CD4-positive, alpha-beta T cell treated with Interleukin-15 for 4 hours (primary cell): ENCODE measurements around the gene DAB1.
A peak's percentile ranks its signal among the peaks of the same experiment; 100 is the strongest.

Experiments used
- DNase-seq: peaks from one replicate; pipeline ENCODE4 v3.0.0-alpha.2; 2020; ENCODE audit warnings: low spot score

DAB1 gene

DNA sequence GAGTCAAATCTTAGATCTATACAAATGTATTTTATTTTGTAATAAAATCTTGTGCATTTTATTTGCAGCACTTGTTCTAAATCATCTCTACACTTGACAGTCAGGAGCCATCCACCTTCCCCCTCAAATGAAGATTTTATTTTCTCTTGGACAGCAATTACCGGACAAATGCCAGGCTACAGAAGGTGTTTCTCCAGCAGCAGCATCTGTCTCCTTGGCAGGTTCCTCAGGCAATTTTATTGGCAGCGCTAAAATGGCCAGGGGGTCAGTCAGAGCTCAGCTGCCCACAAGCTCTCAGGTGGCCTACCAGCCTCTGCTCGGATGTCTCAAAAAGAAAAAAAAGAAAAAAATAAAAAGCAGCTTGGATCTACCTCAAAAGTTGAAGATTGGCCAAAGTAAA, 107.6 kb downstream of the DAB1 start:
- DNase-seq: no peak

DNA sequence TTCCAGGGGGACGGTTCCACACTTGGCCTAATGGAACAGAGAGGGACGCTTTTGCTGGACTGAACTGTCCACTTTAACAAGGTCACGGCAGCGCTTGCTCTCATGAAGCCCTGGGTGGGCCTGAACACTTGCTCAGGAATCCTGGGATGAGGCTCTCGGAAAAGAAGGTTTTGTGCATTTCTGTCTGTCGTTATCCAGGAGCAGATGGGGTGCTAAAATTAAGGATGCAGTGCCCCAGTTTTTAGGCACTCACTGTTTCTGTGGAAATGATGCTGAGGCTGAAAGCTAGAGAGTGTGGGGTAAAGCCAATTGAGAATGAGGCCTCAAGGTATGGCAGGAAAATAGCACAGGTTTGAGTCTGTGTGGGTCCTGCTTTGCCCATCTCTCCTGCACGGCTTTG, 111.0 kb downstream of the DAB1 start:
- no peak for DNase-seq

GRCh38 chr1:57311411-57311810, 112.4 kb downstream of the DAB1 start:
- no peak for DNase-seq

- no peak for DNase-seq
Measured at GRCh38 chr1:57311006-57311405, 112.9 kb downstream of the DAB1 start.

DNA sequence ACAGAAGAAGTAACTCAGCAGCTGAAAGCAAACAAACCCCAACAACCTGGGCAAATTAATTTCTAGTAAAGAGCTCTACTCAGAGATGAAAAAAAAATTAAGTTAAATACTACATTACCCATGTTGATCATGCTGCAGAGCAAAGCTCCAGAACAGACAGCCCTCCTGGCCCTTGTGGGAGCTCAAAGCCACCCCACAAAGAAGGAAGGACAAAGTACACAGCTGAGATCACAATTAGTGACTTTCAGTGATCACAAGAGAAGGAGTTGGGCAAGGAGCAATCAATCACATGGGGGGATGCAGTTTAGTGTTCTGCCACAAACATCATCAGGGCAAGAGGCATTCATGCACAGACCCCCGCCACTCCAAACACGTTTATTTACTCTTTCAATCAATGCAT, 114.2 kb downstream of the DAB1 start:
- no peak for DNase-seq

- peak; percentile 82 for DNase-seq
Measured at GRCh38 chr1:57307392-57308170, 116.3 kb downstream of the DAB1 start.

DNA sequence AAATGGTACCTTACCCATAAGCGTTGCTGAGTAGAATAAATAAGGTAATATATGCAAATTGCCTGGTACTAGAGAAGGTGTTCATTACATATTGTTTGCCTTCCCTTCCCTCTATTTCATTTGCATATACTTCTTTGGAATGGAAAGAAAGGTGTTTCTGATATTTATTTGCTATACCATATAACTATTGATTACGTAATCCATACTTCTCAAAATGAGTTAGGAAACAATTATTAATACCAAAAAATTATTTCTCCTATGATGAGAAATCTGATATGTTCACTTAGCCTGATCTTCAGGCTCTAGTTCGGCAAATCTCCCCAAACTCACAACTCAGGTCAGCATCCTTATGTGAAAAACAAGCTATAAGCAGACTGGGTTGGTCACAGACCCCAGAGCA, 119.3 kb downstream of the DAB1 start:
- no peak for DNase-seq

DNA sequence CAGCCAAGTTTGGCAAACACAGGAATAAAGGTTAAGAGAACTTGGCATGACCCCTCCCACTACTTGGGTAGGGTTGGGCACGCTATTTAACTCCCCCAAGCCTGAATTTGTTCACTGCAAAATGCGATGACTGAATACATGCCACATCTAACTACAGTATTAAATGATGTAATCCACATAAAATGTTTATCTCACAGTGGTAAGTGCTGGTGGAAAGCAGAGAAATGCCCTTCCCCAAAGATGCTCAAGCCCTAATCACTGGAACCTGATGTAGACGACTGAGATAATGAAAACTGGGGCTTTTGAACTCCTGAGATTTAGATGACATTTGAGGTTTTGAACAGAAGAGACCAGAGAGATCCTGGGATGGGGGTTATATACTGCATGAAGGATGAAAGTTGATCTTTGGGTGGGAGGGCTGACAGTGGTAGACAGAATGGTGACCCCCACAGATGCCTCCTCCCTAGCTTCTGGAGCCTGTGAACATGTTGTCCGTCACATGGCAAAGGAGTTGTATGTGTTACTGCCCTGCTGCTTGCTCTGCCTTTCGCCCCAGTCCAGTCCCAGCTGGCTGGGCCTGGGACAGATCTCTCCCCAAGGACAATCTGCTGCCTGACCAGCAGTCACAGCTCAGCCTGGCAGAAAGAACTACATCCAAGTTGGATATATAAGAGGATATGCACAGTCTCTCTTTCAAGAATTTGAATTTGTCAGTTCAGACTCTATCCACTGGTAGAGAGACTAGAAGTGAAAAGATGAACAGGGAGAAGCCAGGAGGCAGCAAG, 120.9 kb downstream of the DAB1 start:
- no peak for DNase-seq

- no peak for DNase-seq
Measured at GRCh38 chr1:57300186-57300585, 123.7 kb downstream of the DAB1 start.

- DNase-seq: no peak
Measured at GRCh38 chr1:57296726-57297250, 127.1 kb downstream of the DAB1 start.

- DNase-seq: no peak
Measured at GRCh38 chr1:57295326-57295725, 128.5 kb downstream of the DAB1 start.

- DNase-seq: no peak
Measured at GRCh38 chr1:57294177-57294576, 129.7 kb downstream of the DAB1 start.

DNA sequence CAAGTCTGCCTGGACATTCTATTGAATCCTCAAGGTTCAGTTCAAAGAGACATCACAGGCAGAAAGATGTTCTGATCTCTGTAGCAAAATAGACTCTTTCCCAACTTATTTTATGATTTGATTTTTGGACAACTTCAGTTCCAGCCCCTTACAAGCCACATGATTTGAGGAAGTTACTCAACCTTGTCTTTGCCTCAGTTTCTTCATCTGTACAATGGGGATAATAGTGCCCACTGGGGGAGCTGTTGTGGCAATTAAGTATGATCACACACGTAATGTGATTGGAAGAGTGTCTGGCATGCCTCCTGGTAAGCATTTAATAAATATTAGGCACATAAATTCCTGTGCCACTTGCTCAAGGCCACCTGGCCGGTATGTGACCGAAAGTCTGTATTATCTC, 130.6 kb downstream of the DAB1 start:
- DNase-seq: no peak

GRCh38 chr1:57289781-57290180, 134.1 kb downstream of the DAB1 start:
- DNase-seq: no peak

GRCh38 chr1:57285992-57286391, 137.9 kb downstream of the DAB1 start:
- no peak for DNase-seq

DNA sequence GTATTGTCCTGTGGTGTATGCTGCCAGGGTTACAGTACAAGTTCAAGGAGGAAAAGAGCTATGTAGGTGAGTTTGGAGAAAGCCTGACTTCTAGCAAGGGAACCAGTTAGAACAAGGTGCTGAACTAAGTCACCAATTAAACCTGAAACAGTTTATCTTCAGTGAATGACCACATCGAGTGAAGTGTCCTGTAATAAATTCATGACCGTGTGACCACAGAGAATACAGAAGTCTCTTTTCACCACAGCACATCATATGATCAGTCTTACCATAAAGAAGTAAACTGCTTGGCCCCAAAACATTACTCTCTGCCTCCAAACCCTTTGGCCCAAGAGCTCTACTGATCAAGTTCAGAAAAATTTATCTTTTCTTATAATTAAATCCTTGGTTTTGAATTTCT, 141.4 kb downstream of the DAB1 start:
- no peak for DNase-seq

DNA sequence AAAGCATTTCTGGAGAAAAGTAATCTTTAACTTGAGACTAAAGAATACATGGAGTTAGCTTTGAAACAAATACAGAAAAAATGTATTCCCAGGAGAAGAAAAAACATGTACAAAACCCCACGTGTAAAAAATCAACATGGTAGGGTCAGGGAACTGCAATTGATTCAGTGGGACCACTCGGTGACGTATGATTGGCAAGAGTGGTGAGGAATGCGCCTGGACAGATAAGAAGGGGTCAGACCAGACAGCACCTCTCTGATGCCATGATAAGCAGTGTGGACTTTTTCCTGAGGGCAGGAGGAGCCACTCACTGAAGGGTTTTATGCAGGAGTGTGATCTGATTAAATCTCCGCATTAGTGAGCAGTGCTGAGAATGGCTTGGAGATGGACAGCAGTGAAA, 142.5 kb downstream of the DAB1 start:
- DNase-seq: no peak

DNA sequence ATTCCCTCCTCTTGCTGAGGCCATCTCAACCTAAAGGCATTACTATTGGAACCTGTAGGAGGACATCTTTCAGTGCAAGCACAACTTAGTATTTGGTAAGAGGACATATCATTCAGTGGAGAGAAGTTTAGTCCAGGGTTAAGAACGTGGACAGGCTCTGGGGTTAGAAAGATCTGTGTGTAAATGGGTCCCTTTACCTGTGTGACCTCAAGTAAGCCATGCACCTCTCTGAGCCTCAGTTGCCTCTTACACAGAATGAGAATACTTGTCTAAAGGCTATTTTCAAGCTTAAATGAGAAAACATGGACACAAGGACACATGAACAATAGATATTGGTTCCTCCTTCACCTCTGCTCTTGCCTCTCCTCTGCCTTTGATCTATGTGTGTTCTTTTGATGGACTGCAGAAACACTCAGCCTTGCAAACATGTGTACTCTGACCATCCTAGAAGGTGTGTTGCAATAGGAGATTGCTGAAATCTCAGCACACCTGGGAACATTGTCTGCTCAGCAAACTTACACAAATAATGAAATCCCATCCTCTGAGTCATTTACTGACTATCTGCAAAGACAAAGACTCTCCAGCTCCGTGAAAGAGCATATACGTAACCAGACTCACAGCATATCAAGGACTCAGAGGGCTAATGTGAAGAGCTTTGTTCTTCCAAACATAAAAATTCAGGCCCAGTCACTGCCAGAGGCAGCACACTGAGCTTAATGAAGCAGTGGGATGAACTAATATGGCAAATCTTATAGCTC, 143.8 kb downstream of the DAB1 start:
- DNase-seq: no peak

- DNase-seq: no peak
Measured at GRCh38 chr1:57278558-57278957, 145.3 kb downstream of the DAB1 start.

- DNase-seq: no peak
Measured at GRCh38 chr1:57277681-57278080, 146.2 kb downstream of the DAB1 start.

DNA sequence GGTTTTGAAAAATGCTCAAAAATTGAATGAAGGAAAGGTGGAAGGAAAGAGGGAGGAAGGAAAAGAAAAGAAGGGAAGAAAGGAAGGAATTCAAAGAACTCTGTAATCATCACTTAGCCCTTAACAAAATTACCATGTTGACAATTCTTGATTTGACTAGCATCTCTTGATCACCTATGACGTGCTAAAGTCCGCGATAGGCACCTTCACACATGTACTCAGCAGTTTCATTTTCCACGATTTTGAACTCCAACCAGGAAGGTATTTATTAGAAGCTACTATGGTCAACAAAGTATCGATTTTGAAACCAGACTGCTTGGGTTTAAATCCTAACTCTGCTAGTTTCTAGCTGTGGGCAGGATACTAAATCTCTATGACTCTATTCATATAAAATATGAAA, 146.9 kb downstream of the DAB1 start:
- no peak for DNase-seq

- DNase-seq: no peak
Measured at GRCh38 chr1:57272601-57273000, 151.3 kb downstream of the DAB1 start.

DNA sequence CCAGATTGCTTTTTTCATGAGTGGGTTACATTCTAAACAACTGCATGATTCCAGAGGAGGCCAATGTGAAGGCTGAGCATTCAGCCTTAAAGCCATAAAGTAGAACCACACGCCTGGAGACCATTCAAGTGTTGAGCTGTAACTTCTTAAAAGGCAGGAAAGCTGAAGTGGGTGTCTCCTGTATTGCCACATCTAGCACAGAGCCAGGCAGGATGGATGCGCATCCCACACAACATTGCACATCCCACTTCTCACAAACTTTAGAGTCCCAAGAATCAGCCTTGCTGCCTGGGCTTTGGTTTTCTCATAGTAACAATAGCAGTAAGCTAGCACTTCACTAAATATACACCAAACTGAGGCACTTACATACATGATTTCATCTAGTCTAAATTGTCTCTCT, 151.7 kb downstream of the DAB1 start:
- DNase-seq: no peak
